HepG2 (cell line): ENCODE data around the gene INO80B. TPM values are rescaled to one million over a fixed set of nuclear protein-coding genes. Genes with fewer than 3 reads are reported as not detected.
A peak's percentile ranks its signal among the peaks of the same experiment; 100 is the strongest.

Source experiments
- ATF5 ChIP-seq: sonication (generic); formaldehyde crosslinking; IDR thresholded peaks from 2 replicates; pipeline ENCODE4 v1.4.0; 2020; ENCODE audit warnings: mild to moderate bottlenecking, low read depth, missing genetic modification reagents
- BRCA1 ChIP-seq: sonication (generic); formaldehyde crosslinking; IDR thresholded peaks from 2 replicates; pipeline ENCODE4 v1.4.0; 2020; ENCODE audit warnings: missing genetic modification reagents
- BRD4 ChIP-seq: sonication (generic); formaldehyde crosslinking; IDR thresholded peaks from 2 replicates; pipeline ENCODE4 v1.4.0; 2020; ENCODE audit warnings: missing genetic modification reagents
- GMEB2 ChIP-seq: IDR thresholded peaks from 2 replicates; pipeline ENCODE4 v1.6.1; 2016; ENCODE audit warnings: missing biosample characterization, missing genetic modification reagents, low read depth
- KAT8 ChIP-seq: IDR thresholded peaks from 2 replicates; pipeline ENCODE4 v1.6.1; 2016; ENCODE audit warnings: missing genetic modification reagents, missing compliant biosample characterization
- KLF11 ChIP-seq: IDR thresholded peaks from 2 replicates; pipeline ENCODE4 v1.6.1; 2016; ENCODE audit warnings: missing compliant biosample characterization
- MBD4 ChIP-seq: IDR thresholded peaks from 2 replicates; pipeline ENCODE4 v1.6.1; 2012; ENCODE audit warnings: low read length, inconsistent platforms, borderline replicate concordance
- MNT ChIP-seq: fragments of 450-650 bp; IDR thresholded peaks from 2 replicates; pipeline ENCODE4 v1.6.1; 2016
- PLSCR1 ChIP-seq: sonication (generic); formaldehyde crosslinking; IDR thresholded peaks from 2 replicates; pipeline ENCODE4 v1.5.0; 2020; ENCODE audit warnings: missing genetic modification reagents, mild to moderate bottlenecking, borderline replicate concordance
- POLR2A ChIP-seq, 2 experiments: IDR thresholded peaks; 2 replicates each; pipeline ENCODE4 v1.6.1; 2011; ENCODE audit warnings: low read depth in 2 of 2, low read length in 2 of 2, mild to moderate bottlenecking in 1 of 2, moderate library complexity in 1 of 2; ENCODE audit not compliant: insufficient read depth in 1 of 2
- POLR2AphosphoS5 ChIP-seq: IDR thresholded peaks from 2 replicates; pipeline ENCODE4 v1.6.1; 2012; ENCODE audit warnings: low read depth, low read length
- SSRP1 ChIP-seq: IDR thresholded peaks from 2 replicates; pipeline ENCODE4 v1.6.1; 2016; ENCODE audit warnings: control low read depth
- TERF1 ChIP-seq: sonication (generic); formaldehyde crosslinking; IDR thresholded peaks from 2 replicates; pipeline ENCODE4 v1.8.0; 2022; ENCODE audit warnings: mild to moderate bottlenecking, missing genetic modification reagents, moderate library complexity
- TP53 ChIP-seq: sonication (generic); formaldehyde crosslinking; conservative IDR thresholded peaks from 2 replicates; pipeline ENCODE4 v1.4.0; 2020; ENCODE audit warnings: missing genetic modification reagents
- ZFP62 ChIP-seq: sonication (generic); formaldehyde crosslinking; IDR thresholded peaks from 2 replicates; pipeline ENCODE4 v1.4.0; 2020; ENCODE audit warnings: missing genetic modification reagents
- ZKSCAN1 ChIP-seq: fragments of 150-350 bp; IDR thresholded peaks from 2 replicates; pipeline ENCODE4 v1.6.1; 2014; ENCODE audit warnings: low read length
- ZNF160 ChIP-seq: sonication (generic); formaldehyde crosslinking; IDR thresholded peaks from 2 replicates; pipeline ENCODE4 v1.8.0; 2022; ENCODE audit warnings: mild to moderate bottlenecking, inconsistent platforms, missing genetic modification reagents
- ZNF276 ChIP-seq: sonication (generic); formaldehyde crosslinking; IDR thresholded peaks from 2 replicates; pipeline ENCODE4 v1.4.0; 2020; ENCODE audit warnings: mild to moderate bottlenecking, low read depth, missing genetic modification reagents
- ZNF317 ChIP-seq: sonication (generic); formaldehyde crosslinking; IDR thresholded peaks from 2 replicates; pipeline ENCODE4 v1.5.0; 2020; ENCODE audit warnings: mild to moderate bottlenecking, missing genetic modification reagents
- ZNF549 ChIP-seq: sonication (generic); formaldehyde crosslinking; IDR thresholded peaks from 2 replicates; pipeline ENCODE4 v1.5.0; 2020; ENCODE audit warnings: missing genetic modification reagents
- ZUFSP ChIP-seq: sonication (generic); formaldehyde crosslinking; IDR thresholded peaks from 2 replicates; pipeline ENCODE4 v1.9.0; 2021; ENCODE audit warnings: missing genetic modification reagents, mild to moderate bottlenecking, borderline replicate concordance
- polyA plus RNA-seq, 8 experiments: library from polyadenylated mRNA; depleted of rRNA in 3 of 8; stranded (reverse) in 7 of 8; unstranded in 1 of 8; fragments of >200 nt; fragmentation: Illumina TruSeq in 4 of 8; extraction: Trizol in 4 of 8; gene quantifications; 2 replicates each; pipeline versions ENCODE4 v1.2.1 to v1.2.3, GENCODE V29; 2011 to 2016; ENCODE audit warnings: low read depth in 4 of 8, missing spikeins in 1 of 8, mixed read lengths in 1 of 8; ENCODE audit not compliant: insufficient read depth in 1 of 8
- total RNA-seq, 5 experiments: library from RNA; depleted of rRNA; stranded (reverse); fragments of >200 nt; fragmentation: Illumina TruSeq; extraction: Trizol; gene quantifications; 2 replicates each; pipeline ENCODE4 v1.2.3, GENCODE V29; 2016; ENCODE audit warnings: low read depth in 1 of 5

Gene INO80B
- total and polyA plus RNA-seq, 2 of the 13 experiments (the other 11 are each of a cell fraction or from before 2014, with no cell fraction given), result 6.2 to 14.5 TPM

GRCh38 chr2:74502720-74503505 lies 48.0 kb downstream of the INO80B start (continued):
- TF ChIP-seq MBD4 (no peak), MNT (no peak), BRD4 (CRISPR knock-in tag) (no peak; the same call in 1 of the 2 replicates), ZUFSP (CRISPR knock-in tag) (no peak), KAT8 (no peak; the same call in 1 of the 2 replicates), ZFP62 (CRISPR knock-in tag) (no peak), ZNF276 (peak; percentile 32; the same call in 1 of the 2 replicates), PLSCR1 (CRISPR knock-in tag) (no peak), POLR2AphosphoS5 (no peak), ZNF317 (peak; percentile 80; the same call in 1 of the 2 replicates), ATF5 (no peak), POLR2A (IDR thresholded peaks at IDR 0.05; ENCODE audit: insufficient read depth in 1 of 2, low read depth in 2 of 2, low read length in 2 of 2) (peak in 1 of 2 experiments; percentile 33; a peak in 1 of 4 replicates), ZKSCAN1 (no peak), GMEB2 (no peak), TERF1 (CRISPR knock-in tag) (no peak), SSRP1 (CRISPR knock-in tag) (no peak), BRCA1 (CRISPR knock-in tag) (peak; percentile 79), ZNF549 (CRISPR knock-in tag) (peak; percentile 19; the same call in 1 of the 2 replicates), ZNF160 (CRISPR knock-in tag) (peak; percentile 73), KLF11 (CRISPR knock-in tag) (no peak; the same call in 1 of the 2 replicates), TP53 (CRISPR knock-in tag) (peak; percentile 69; the same call in 1 of the 2 replicates)
